D721Med (cell line): ENCODE results near the gene ARAF.

Source experiments
- DNase-seq: peaks from one replicate; pipeline ENCODE4 v3.0.0; 2011; ENCODE audit warnings: low spot score; ENCODE audit not compliant: insufficient read length
- FAIRE-seq: peaks from 2 replicates; lab custom pipeline; 2011; peaks lifted over from hg19 to GRCh38; lab: Jason Lieb, UNC
- TF ChIP-seq, protein P1 (sequence below): IDR thresholded peaks from 2 replicates; pipeline ENCODE4 v1.5.1; 2012; ENCODE audit warnings: mild to moderate bottlenecking, control low read depth; ENCODE audit not compliant: insufficient read depth; ENCODE audit errors: missing control alignments

Gene ARAF

DNA sequence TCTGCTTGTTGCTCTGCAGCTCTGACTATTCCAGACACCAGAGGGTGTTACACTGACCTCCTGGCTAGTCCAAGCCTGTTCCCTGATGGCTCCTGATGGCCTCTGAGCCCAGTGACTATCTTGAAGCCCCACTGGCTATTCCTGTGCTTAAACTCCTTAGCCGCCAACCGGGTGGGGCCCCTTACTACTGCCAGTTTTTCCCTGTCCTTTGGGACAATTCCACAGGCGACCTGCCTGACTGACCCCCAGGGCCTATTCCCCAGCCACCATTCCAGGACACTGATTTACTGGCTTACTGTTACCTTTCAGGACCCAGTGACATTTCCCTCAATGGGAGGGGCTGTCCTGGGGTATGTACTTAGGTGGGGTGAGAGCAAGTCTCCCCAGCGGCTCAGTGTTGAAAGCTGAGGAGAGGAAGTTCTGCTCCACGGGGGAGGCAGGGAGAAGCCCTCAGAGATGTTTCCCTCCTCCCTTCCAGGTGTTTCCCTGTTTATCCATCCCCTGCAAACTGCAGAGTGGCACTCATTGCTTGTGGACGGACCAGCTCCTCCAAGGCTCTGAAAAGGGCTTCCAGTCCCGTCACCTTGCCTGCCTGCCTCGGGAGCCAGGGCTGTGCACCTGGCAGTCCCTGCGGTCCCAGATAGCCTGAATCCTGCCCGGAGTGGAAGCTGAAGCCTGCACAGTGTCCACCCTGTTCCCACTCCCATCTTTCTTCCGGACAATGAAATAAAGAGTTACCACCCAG is 25.2 kb downstream of the ARAF start:
- FAIRE-seq (no peak), DNase-seq (no peak)
- TF ChIP-seq, protein P1, sequence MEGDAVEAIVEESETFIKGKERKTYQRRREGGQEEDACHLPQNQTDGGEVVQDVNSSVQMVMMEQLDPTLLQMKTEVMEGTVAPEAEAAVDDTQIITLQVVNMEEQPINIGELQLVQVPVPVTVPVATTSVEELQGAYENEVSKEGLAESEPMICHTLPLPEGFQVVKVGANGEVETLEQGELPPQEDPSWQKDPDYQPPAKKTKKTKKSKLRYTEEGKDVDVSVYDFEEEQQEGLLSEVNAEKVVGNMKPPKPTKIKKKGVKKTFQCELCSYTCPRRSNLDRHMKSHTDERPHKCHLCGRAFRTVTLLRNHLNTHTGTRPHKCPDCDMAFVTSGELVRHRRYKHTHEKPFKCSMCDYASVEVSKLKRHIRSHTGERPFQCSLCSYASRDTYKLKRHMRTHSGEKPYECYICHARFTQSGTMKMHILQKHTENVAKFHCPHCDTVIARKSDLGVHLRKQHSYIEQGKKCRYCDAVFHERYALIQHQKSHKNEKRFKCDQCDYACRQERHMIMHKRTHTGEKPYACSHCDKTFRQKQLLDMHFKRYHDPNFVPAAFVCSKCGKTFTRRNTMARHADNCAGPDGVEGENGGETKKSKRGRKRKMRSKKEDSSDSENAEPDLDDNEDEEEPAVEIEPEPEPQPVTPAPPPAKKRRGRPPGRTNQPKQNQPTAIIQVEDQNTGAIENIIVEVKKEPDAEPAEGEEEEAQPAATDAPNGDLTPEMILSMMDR, result no peak

DNA sequence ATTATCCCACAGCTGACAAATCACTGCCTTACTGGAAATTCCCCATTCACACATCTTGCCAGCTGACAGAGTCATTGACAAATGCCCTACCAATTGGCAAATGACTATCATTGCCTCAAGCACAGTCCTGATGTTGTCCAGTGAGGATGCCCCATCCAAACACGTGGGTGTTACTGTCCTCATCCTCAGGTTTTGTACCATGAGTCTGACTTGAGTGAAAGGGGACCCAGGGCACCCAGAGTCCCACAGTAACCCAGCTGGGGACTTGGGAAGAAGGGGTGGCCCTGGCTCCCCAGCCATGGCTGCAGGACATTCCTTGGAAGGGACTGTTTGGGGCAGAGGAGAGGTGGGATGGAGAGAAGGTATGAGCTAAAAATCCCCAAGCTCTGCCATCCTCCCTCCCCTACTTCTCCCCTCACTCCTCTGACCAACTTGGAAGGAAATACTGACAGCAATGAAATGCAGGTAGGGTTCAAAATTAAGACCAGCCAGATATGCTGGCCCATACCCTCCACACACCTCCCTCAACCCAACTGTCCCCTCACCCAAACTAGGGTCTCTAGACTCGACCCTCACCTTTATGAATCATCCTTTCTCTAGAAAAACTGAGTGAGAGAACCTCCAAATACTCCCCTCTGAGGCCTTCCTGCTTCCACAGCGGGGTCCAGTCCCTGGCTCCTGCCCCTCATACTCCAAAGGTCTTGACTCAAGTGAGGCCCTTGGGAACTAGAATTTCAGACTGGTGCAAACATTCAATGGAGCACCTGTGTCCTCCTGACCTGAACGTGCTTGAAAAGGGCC is 26.3 kb downstream of the ARAF start:
- FAIRE-seq (no peak), DNase-seq (no peak)
- TF ChIP-seq, protein P1, result no peak

DNA sequence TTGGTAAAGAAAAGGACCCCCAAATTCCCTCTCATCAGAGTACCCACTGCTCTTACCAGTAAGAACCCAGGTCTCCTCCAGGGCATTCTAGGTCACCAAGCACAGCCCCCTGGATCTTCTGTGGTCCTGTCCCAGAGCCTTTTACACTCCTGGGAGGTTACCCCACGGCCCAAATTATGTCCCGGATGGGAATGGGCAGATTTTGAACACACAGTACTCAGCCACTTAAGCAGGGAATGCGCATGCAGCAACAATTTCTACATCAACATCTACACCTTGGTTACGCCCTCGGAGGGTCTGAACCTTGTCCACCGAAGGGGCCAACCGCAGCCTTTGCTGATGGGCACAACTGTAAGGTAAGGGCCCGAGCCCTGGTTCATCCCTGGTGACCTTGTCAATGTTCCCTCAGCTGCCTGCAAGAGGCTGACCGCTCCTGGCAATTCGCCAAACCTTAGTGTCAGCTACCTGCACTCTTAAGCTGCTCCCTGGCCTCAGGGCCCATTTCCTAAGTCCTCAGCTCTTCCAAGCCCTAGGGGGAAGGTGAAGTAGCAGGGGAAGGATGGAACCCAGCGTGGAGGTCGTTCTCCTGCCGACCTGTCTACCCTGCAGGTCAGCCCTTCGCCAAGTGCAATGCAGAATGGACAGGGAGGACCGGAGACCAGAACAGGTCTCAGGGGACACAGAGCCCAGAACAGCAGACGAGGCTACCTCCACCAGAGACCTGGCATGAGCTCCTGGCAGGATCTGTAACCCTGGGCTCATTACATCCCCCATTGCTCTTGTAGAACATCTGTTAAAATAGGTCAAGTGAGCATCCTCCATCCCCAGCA is 27.1 kb downstream of the ARAF start:
- FAIRE-seq (no peak), DNase-seq (no peak)
- TF ChIP-seq, protein P1, result no peak

DNA sequence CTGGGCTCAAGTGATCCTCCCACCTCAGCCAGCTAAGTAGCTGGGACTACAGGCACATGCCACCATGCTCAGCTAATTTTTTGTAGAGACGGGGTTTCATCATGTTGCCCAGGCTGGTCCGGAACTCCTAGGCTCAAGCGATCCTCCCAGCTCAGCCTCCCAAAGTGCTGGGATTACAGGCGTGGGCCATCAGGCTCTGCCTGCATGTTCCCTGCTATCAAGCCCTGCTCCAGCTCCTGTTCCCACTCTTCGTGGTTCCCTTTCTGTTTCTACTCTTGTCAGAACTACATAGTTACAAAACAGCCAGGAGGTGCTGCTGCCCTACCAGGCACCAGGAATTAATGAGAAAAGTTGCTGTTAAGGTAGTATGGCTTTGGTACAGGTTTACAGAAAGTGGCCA is 30.0 kb downstream of the ARAF start:
- FAIRE-seq (no peak), DNase-seq (no peak)
- TF ChIP-seq, protein P1, result no peak

DNA sequence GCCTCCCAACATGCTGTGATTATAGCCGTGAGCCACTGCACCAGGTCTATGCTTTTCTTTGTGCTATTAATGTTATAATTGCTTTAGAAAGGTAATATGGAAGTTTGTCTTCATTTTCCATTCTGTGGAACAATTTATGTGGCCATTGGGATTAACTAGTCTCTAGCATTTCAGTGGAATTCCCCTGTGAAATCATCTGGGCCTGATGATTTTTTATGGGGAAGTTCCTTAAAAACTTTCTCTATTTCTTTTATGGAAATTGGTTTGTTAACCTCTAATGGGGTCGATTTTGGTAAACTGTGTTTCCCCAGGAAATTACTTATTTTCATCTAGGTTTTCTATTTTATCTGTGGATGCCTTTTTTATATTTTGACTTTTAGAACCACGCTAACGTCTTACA is 32.5 kb downstream of the ARAF start:
- DNase-seq (no peak), FAIRE-seq (no peak)
- TF ChIP-seq, protein P1, result no peak

DNA sequence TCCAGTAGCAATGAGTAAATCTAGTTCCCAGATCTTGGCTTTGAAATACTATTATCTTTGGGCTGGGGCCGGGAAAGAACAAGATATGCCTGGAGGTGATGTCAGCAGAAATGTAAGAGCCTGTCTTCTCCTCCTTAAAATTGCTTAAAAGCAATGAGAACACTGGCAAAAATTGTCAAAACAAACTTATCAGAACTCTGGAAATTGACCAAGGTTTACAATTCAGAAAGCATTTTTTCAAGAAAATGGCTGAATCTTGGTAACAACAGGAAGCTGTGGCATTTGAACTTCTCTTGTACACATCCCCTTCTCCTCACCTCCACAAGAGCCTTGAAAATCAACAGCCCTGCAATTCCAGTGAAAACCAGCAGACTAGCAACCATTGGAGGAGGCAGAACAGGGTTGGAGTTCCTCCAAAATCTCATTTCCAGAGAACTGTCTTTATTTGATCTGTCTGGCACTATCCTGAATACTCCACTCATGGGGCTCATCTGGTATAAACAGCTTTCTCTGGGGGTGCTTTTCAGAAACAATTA is 34.8 kb downstream of the ARAF start:
- DNase-seq, result no peak
- no peak for FAIRE-seq
- TF ChIP-seq, protein P1, result no peak
